GM12873 (cell line): ENCODE data around the gene ERICH3.

Experiments
- CTCF ChIP-seq: IDR thresholded peaks from 2 replicates; pipeline ENCODE4 v1.5.1; 2012; ENCODE audit warnings: low read depth, mild to moderate bottlenecking, moderate library complexity, low read length, control low read depth; ENCODE audit not compliant: insufficient read depth; ENCODE audit errors: missing control alignments

The ERICH3 gene

GRCh38 chr1:74571891-74572290 lies 101.7 kb downstream of the ERICH3 start:
- no peak for TF ChIP-seq CTCF

- no peak for TF ChIP-seq CTCF
These were observed 102.1 kb downstream of the ERICH3 start for GRCh38 chr1:74571493-74571800.

- no peak for TF ChIP-seq CTCF
These were observed 102.6 kb downstream of the ERICH3 start for GRCh38 chr1:74570797-74571492.

- no peak for TF ChIP-seq CTCF
These were observed 123.7 kb downstream of the ERICH3 start for GRCh38 chr1:74549932-74550331.

- no peak for TF ChIP-seq CTCF
These were observed 124.4 kb downstream of the ERICH3 start for GRCh38 chr1:74548961-74549750.

DNA sequence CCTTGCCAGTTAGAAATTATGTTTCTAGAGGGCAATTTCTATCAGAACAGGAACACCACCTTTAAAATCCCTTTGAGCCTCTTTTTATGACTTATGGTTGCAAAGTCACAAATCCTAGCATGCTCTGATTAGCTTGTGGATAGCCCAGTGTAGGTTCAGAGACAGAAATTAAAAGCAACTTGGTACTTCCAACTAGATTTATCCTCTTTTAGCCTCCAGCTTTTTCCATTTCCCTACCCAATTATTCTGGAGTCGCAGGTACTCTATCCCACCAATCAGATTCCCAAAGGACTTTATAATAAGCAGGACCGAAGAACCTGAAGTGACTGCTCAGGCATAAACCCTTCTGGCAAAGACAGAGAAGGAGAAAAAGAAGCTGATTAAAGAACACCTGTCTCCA lies 127.8 kb downstream of the ERICH3 start:
- TF ChIP-seq CTCF: no peak

DNA sequence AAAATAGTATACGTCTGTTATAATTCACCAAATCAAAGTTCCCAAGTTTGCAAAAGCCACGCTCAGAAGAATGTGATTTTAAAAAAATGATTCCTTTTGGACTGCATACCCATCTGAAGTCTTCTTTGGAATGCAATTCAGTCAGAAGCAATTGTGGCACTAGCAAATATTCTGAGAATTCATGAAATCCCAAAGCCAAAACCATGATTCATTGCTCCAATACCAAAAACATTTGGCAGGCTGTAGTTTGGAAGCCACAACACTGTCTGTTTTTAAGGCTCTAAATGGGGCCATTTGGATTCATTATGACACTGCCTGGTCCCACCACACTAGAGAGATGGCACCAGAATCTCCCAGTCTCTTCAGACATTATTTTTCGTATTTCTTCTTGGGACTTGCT lies 139.4 kb downstream of the ERICH3 start:
- TF ChIP-seq CTCF: no peak
